Measurements from ENCODE around the gene TEX30. TPM values are rescaled to one million over a fixed set of nuclear protein-coding genes. Genes with fewer than 3 reads are reported as not detected.

The TEX30 gene
- 12.1 to 14.9 TPM (median 12.9 TPM) in 5 replicates for total RNA-seq (2022; extraction: Qiagen RNA extraction)

DNA sequence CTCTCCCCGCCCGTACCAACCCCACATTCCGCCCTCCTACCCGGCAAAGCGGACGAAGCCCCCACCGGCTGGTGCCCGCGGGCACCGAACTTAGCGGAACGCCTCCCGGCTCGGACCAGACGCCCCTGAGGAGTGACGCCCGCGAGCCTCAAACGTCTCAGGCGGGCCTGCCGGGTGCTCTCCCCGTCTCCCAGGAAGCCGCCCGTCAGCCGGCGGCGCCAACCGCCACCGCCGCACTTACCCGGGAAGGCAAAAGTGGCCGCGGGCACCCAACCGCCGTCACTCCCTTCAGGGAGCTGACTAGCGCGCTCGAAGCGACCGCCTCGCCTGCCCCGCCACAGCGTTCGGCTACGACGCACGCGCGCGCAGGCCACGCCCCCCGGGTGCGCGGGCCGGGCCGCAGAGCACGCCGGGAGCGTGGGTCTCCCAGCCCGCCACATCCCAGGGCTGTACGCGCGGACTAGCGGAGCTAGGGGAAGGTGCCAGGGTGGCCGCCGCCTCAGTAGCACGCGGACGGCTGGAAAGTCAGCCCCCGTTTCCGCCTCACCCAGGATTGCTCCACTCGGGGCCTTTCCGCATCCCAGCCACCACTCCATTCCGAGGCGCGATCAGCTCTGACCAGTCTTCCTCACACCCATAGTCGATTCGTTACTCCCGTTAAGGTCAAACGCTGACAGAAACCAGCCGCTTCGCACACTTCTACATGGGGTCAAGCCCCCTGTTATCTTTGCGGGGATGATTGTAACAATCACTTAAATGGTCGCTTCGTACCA is at the start of gene TEX30:
Gene TEX30 (minus strand): TSS at position 346 of the 773 bp plus-strand sequence. CDS start 3,760 bp downstream, outside the sequence.

GRCh38 chr13:102798581-102799425 is 25.2 kb upstream of the TEX30 start, which contains the start of the genes BIVM and POGLUT2:
Gene BIVM, plus strand, starts transcription at chr13:102799119. Its CDS starts 8,149 bp downstream, at chr13:102807268.
Gene POGLUT2, minus strand, starts transcription at chr13:102798976. Its CDS starts 306 bp downstream, at chr13:102798670.

Other genes with a start within 250 kb of the TEX30 start
- 13.5 to 18.3 TPM (median 15.0 TPM) in 5 replicates for gene TPP2, start 176.8 kb downstream of the TEX30 start, total RNA-seq (2022; extraction: Qiagen RNA extraction)
- gene METTL21C, start 78.7 kb downstream of the TEX30 start, total RNA-seq (2022; extraction: Qiagen RNA extraction): not detected in 5 replicates
- 5.6 to 6.8 TPM (median 6.5 TPM) in 5 replicates for gene POGLUT2, start 25.2 kb upstream of the TEX30 start, total RNA-seq (2022; extraction: Qiagen RNA extraction)
- gene BIVM, start 25.3 kb upstream of the TEX30 start, total RNA-seq (2022; extraction: Qiagen RNA extraction): 3.3 to 4.5 TPM (median 4.2 TPM) in 5 replicates
- 15.5 to 20.3 TPM (median 16.6 TPM) in 5 replicates for gene ERCC5, start 72.2 kb upstream of the TEX30 start, total RNA-seq (2022; extraction: Qiagen RNA extraction)